ENCODE results near the gene TULP4.

GRCh38 chr6:158357570-158358216 lies 45.4 kb downstream of the TULP4 start:
- no peak for TF ChIP-seq POLR2A (IDR thresholded peaks at IDR 0.05)
- TF ChIP-seq, protein P1, sequence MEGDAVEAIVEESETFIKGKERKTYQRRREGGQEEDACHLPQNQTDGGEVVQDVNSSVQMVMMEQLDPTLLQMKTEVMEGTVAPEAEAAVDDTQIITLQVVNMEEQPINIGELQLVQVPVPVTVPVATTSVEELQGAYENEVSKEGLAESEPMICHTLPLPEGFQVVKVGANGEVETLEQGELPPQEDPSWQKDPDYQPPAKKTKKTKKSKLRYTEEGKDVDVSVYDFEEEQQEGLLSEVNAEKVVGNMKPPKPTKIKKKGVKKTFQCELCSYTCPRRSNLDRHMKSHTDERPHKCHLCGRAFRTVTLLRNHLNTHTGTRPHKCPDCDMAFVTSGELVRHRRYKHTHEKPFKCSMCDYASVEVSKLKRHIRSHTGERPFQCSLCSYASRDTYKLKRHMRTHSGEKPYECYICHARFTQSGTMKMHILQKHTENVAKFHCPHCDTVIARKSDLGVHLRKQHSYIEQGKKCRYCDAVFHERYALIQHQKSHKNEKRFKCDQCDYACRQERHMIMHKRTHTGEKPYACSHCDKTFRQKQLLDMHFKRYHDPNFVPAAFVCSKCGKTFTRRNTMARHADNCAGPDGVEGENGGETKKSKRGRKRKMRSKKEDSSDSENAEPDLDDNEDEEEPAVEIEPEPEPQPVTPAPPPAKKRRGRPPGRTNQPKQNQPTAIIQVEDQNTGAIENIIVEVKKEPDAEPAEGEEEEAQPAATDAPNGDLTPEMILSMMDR (IDR thresholded peaks at IDR 0.05), result no peak

Data from thyroid gland (tissue), 4 donors.